GM12892 (cell line): ENCODE data around the gene OPRL1.

Source experiments
- POLR2A ChIP-seq: IDR thresholded peaks from 2 replicates; pipeline ENCODE4 v1.6.1; 2011; ENCODE audit warnings: low read depth, low read length, control low read depth
- POLR2AphosphoS5 ChIP-seq: IDR thresholded peaks from 2 replicates; pipeline ENCODE4 v1.6.1; 2011; ENCODE audit warnings: low read depth, low read length, control low read depth
- TAF1 ChIP-seq: IDR thresholded peaks from 2 replicates; pipeline ENCODE4 v1.6.1; 2011; ENCODE audit warnings: low read depth, mild to moderate bottlenecking, control low read depth, low read length, borderline replicate concordance

DNA sequence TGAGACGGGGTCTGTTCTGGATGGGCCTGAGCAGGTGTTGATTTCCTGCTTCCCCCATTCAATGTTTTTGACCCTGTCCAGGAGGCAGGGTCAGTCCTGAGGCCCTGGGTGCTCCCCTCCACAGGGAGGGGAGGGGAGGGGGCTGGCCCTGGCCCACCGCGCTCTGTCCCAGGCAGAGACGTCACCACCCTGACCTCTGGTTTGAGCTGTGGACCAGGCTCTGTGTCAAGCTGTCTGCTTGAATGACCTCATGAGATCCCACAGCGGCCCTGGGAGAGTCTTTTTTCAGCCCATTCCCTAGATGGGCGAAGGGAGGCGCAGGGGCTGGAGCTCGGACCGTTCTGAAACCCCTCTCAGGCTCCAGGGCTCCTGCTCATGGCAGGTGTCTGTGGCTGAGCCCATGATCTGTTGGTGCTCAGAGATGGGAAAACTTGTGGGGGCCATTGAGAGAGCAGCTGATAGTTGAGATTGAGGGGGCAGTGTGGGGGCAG, 13.2 kb downstream of the OPRL1 start:
- TF ChIP-seq POLR2A (no peak), POLR2AphosphoS5 (no peak), TAF1 (no peak)
